Measurements from ENCODE around the gene REV3L. TPM values are rescaled to one million over a fixed set of nuclear protein-coding genes. Genes with fewer than 3 reads are reported as not detected.

Gene REV3L
- polyA plus RNA-seq, 1 donor from 2014 or later: 16.5 TPM

DNA sequence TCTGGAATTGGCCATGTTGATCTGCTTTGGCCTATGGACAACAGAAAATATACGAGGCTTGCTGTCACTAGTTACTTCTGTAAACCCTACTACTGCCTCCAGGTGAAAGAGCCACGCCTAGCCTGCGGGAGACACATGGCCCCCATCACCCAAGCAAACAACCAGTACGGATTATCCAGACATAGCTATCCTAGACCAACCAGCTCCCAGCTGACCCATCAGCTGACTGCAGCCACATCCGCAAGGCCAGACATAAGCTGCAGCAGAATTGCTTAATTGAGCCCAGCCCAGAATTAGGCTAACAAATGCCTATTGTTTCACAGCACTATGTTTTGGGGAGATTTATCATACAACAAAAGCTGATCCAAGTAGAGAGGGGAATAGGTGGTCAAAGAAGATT, 13.5 kb downstream of the REV3L start:
- no peaks in the 10 kb centered on the region for H3K9me3 Mint-ChIP-seq
- peaks cover 8 to 18% (median 11%) of the 10 kb centered on the region in 3 donors for H3K4me1 Mint-ChIP-seq
- H3K27me3 Mint-ChIP-seq: no peaks in the 10 kb centered on the region
- no peak overlapping the region for H3K27ac Mint-ChIP-seq
- peaks cover 2% of the 10 kb centered on the region for H3K36me3 Mint-ChIP-seq
- H3K4me3 Mint-ChIP-seq: no peak overlapping the region

DNA sequence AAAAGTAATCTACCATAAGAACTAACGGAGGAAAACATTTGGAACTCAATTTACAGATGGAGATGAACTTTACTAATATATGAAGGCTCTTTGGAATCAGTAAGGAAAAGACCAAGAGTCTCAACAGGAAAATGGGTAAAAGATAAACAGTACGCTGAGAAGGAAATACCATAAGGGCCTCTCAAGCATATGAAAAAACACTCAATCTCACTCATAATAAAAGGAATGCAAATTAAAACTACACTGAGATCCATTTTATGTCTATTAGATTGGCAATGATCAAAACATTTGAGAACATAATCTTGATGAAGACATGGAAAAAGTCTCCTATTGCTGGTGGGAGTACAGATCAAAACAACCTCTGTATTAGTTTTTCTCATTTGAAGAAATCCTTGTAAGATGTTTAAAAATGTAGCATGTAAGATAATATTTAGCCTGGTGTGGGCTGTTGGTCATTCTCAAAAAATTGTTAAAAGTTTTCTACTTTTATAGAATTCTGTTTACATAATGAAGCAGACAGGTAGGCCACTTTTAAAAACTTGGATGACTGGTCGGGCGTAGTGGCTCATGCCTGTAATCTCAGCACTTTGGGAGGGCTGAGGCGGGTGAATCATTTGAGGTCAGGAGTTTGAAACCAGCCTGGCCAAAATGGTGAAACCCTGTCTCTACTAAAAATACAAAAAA, 14.5 kb downstream of the REV3L start:
- Mint-ChIP-seq H3K27me3 (no peaks in the 10 kb centered on the region), H3K4me1 (peaks cover 8 to 15% (median 11%) of the 10 kb centered on the region in 3 donors), H3K9me3 (no peaks in the 10 kb centered on the region), H3K27ac (peak overlapping the region in 1 of 3 donors; percentile 62), H3K4me3 (no peak overlapping the region), H3K36me3 (peaks cover 2% of the 10 kb centered on the region)

- Mint-ChIP-seq H3K4me1 (peaks cover 14 to 26% (median 16%) of the 10 kb centered on the region in 3 donors), H3K9me3 (peaks cover 0 to 9% (median 0%) of the 10 kb centered on the region in 3 donors), H3K27ac (no peak overlapping the region), H3K36me3 (peaks cover 4% of the 10 kb centered on the region), H3K4me3 (no peak overlapping the region), H3K27me3 (no peaks in the 10 kb centered on the region)
Observed at GRCh38 chr6:111464184-111464583, 18.8 kb downstream of the REV3L start.

DNA sequence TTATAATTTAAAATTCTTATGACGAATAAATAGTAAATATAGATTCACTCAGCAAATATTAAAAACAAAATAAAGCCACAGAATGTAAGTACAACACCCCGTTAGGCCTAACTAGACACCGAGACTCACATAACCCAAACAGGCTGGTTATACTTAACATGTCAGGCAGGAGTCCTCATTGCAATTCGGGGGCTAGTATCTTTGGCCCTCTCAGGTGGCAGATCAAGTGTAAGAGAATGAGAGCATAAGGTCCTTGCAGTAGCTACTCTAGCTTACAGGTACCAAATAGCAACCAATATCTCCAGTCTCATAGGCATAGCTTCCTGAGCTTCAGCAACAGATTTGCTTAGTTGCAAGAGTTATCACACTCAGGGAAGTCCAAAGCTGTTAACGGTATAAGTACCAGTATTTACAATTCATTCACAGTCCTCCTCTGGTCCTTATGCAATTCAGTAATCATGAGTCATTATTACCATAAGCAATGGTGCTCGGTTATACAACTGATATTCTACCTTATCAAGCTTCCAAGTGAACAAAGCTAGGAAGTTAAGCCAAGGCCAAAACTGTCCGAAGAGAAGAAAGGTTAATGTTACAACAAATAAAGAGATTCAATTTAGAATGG, 20.1 kb downstream of the REV3L start:
- H3K36me3 Mint-ChIP-seq: peaks cover 14% of the 10 kb centered on the region
- H3K27me3 Mint-ChIP-seq: no peaks in the 10 kb centered on the region
- peaks cover 9 to 23% (median 21%) of the 10 kb centered on the region in 3 donors for H3K4me1 Mint-ChIP-seq
- H3K27ac Mint-ChIP-seq: peak overlapping the region in 2 of 3 donors; percentile 24 to 28
- H3K9me3 Mint-ChIP-seq: peaks cover 2 to 21% (median 6%) of the 10 kb centered on the region in 3 donors
- no peak overlapping the region for H3K4me3 Mint-ChIP-seq

GRCh38 chr6:111461860-111462259, 21.2 kb downstream of the REV3L start:
- Mint-ChIP-seq H3K27me3 (no peaks in the 10 kb centered on the region), H3K4me1 (peaks cover 9 to 21% (median 20%) of the 10 kb centered on the region in 3 donors), H3K9me3 (peaks cover 3 to 21% (median 9%) of the 10 kb centered on the region in 3 donors), H3K4me3 (peak overlapping the region in 2 of 4 donors; percentile 65 to 85), H3K36me3 (peaks cover 17% of the 10 kb centered on the region), H3K27ac (peak overlapping the region in 2 of 3 donors; percentile 6 to 61)

GRCh38 chr6:111458670-111459232, 24.3 kb downstream of the REV3L start:
- peak overlapping the region in 1 of 3 donors; percentile 50 for H3K27ac Mint-ChIP-seq
- H3K4me3 Mint-ChIP-seq: no peak overlapping the region
- peaks cover 9 to 22% (median 20%) of the 10 kb centered on the region in 3 donors for H3K4me1 Mint-ChIP-seq
- peaks cover 22% of the 10 kb centered on the region for H3K36me3 Mint-ChIP-seq
- H3K27me3 Mint-ChIP-seq: no peaks in the 10 kb centered on the region
- H3K9me3 Mint-ChIP-seq: peaks cover 3 to 21% (median 9%) of the 10 kb centered on the region in 3 donors

GRCh38 chr6:111456208-111456607, 26.8 kb downstream of the REV3L start:
- Mint-ChIP-seq H3K36me3 (peaks cover 24% of the 10 kb centered on the region), H3K27ac (no peak overlapping the region), H3K4me3 (no peak overlapping the region), H3K27me3 (no peaks in the 10 kb centered on the region), H3K4me1 (peaks cover 0 to 14% (median 9%) of the 10 kb centered on the region in 3 donors), H3K9me3 (peaks cover 3 to 21% (median 9%) of the 10 kb centered on the region in 3 donors)

GRCh38 chr6:111450636-111451035, 32.4 kb downstream of the REV3L start:
- Mint-ChIP-seq H3K27ac (no peak overlapping the region), H3K9me3 (no peaks in the 10 kb centered on the region), H3K4me3 (no peak overlapping the region), H3K27me3 (no peaks in the 10 kb centered on the region), H3K36me3 (peaks cover 7% of the 10 kb centered on the region), H3K4me1 (peaks cover 0 to 18% (median 0%) of the 10 kb centered on the region in 3 donors)

GRCh38 chr6:111450087-111450486, 32.9 kb downstream of the REV3L start:
- Mint-ChIP-seq H3K4me1 (peaks cover 0 to 19% (median 0%) of the 10 kb centered on the region in 3 donors), H3K27ac (no peak overlapping the region), H3K9me3 (no peaks in the 10 kb centered on the region), H3K36me3 (peaks cover 6% of the 10 kb centered on the region), H3K27me3 (no peaks in the 10 kb centered on the region), H3K4me3 (no peak overlapping the region)

GRCh38 chr6:111449129-111449528, 33.9 kb downstream of the REV3L start:
- Mint-ChIP-seq H3K4me3 (no peak overlapping the region), H3K9me3 (no peaks in the 10 kb centered on the region), H3K27ac (no peak overlapping the region), H3K27me3 (no peaks in the 10 kb centered on the region), H3K36me3 (peaks cover 4% of the 10 kb centered on the region), H3K4me1 (peaks cover 0 to 24% (median 3%) of the 10 kb centered on the region in 3 donors)

DNA sequence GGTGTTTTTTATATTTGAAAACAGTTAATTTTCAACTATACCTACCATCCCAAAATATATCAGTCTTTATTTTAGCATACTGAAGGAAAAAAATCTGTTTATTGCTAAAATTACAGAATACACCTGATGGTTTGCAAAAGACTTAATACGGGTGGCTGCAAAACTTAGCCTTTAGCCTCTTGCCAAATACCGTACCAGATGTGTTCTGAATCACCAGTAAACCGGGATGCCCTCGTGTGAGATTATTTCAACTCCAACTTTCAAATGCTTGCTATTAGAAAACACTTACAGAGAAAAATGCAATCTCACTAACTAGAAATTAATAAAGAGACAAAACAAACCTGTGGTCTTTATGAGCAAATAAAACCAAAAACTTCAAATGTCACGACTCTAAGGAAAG, 36.0 kb downstream of the REV3L start:
- no peak overlapping the region for H3K4me3 Mint-ChIP-seq
- no peaks in the 10 kb centered on the region for H3K27me3 Mint-ChIP-seq

GRCh38 chr6:111445861-111446267, 37.2 kb downstream of the REV3L start:
- H3K4me1 Mint-ChIP-seq: peaks cover 20 to 32% (median 23%) of the 10 kb centered on the region in 3 donors
- H3K4me3 Mint-ChIP-seq: no peak overlapping the region
- no peaks in the 10 kb centered on the region for H3K36me3 Mint-ChIP-seq
- no peaks in the 10 kb centered on the region for H3K27me3 Mint-ChIP-seq
- H3K27ac Mint-ChIP-seq: no peak overlapping the region
- H3K9me3 Mint-ChIP-seq: no peaks in the 10 kb centered on the region

More for the DNA sequence above, 36.0 kb downstream of the REV3L start:
- Mint-ChIP-seq H3K4me1 (peaks cover 12 to 30% (median 16%) of the 10 kb centered on the region in 3 donors), H3K36me3 (peaks cover 2% of the 10 kb centered on the region), H3K27ac (no peak overlapping the region), H3K9me3 (no peaks in the 10 kb centered on the region)

DNA sequence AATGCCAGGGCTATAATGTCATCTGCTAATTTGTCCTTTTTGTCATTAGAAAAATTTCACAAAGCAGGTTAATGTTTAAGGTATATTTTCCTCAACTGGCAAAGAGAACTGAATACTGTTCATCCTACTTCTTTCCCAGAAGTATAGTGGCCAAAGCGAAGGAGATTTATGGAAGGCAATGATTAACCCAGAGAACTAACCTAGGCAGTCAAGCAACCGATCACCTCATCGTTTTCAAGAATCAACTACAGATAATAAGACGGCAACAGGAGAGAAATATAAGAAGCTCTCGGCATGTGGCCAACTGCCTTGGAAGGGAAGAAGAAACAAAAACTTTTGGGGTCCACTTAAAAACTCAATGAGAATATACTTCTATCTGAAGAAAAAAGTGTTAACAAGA, 38.2 kb downstream of the REV3L start:
- Mint-ChIP-seq H3K27me3 (no peaks in the 10 kb centered on the region), H3K4me1 (peaks cover 23 to 34% (median 23%) of the 10 kb centered on the region in 3 donors), H3K27ac (peak overlapping the region in 1 of 3 donors; percentile 67), H3K4me3 (no peak overlapping the region), H3K36me3 (peaks cover 2% of the 10 kb centered on the region), H3K9me3 (no peaks in the 10 kb centered on the region)

DNA sequence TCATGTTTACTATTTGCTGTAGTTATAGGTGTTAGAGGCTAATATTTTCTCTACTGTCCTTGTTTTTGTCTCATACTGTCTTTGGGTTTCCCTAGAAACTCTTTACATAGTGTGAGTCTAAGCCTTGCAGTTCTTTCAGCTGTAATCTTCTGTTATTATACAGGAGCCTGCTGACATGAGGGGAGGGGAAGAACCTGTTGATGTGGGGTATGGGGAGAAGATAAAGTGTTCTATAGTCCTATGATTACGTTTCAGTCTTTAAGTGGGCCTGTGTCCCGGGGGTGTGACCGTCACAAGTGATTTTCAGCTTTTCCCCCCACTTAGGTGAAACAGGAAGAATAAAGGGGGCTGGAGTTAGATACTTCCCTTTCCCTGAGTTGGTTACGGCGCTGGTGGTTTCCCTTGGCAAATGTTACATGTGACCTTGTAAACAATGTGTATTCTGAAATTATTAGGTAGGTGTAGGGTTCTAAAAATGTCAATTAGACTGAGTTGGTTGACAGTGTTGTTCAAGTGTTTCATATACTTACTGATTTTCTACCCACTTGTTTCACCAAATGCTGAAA, 41.3 kb downstream of the REV3L start:
- Mint-ChIP-seq H3K4me1 (peaks cover 23 to 31% (median 23%) of the 10 kb centered on the region in 3 donors), H3K27me3 (no peaks in the 10 kb centered on the region), H3K4me3 (peak overlapping the region in 3 of 4 donors; percentile 41 to 66 (median 51)), H3K9me3 (no peaks in the 10 kb centered on the region), H3K27ac (peak overlapping the region; percentile 1 to 72 (median 69)), H3K36me3 (peaks cover 2% of the 10 kb centered on the region)

DNA sequence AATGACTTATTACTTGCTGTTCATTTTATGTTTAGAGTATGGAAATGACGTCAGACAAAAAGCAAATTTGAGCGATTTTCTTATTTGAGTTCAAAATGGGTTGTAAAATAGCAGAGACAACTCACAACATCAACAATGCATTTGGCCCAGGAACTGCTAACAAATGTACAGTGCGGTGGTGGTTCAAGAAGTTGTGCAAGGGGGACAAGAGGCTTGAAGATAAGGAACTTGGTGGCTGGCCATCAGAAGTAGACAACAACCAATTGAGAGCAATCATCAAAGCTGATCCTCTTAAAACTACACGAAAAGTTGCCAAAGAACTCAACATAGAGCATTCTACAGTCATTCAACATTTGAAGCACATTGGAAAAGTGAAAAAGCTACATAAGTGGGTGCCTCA, 43.8 kb downstream of the REV3L start:
- H3K9me3 Mint-ChIP-seq: peaks cover 0 to 8% (median 0%) of the 10 kb centered on the region in 3 donors
- H3K36me3 Mint-ChIP-seq: peaks cover 7% of the 10 kb centered on the region
- H3K27ac Mint-ChIP-seq: no peak overlapping the region
- H3K4me3 Mint-ChIP-seq: no peak overlapping the region
- H3K27me3 Mint-ChIP-seq: no peaks in the 10 kb centered on the region
- H3K4me1 Mint-ChIP-seq: peaks cover 33 to 41% (median 34%) of the 10 kb centered on the region in 3 donors
